HPDE6-E6E7 (cell line): ENCODE data around the gene ZCCHC2.

Experiments used
- DNase-seq: peaks from one replicate; pipeline ENCODE4 v3.0.0; 2011; ENCODE audit warnings: missing footprints; ENCODE audit errors: extremely low spot score

The ZCCHC2 gene

GRCh38 chr18:62578980-62579511, 56.2 kb downstream of the ZCCHC2 start:
- DNase-seq = no peak

GRCh38 chr18:62583376-62583775, 60.6 kb downstream of the ZCCHC2 start:
- no peak for DNase-seq

DNA sequence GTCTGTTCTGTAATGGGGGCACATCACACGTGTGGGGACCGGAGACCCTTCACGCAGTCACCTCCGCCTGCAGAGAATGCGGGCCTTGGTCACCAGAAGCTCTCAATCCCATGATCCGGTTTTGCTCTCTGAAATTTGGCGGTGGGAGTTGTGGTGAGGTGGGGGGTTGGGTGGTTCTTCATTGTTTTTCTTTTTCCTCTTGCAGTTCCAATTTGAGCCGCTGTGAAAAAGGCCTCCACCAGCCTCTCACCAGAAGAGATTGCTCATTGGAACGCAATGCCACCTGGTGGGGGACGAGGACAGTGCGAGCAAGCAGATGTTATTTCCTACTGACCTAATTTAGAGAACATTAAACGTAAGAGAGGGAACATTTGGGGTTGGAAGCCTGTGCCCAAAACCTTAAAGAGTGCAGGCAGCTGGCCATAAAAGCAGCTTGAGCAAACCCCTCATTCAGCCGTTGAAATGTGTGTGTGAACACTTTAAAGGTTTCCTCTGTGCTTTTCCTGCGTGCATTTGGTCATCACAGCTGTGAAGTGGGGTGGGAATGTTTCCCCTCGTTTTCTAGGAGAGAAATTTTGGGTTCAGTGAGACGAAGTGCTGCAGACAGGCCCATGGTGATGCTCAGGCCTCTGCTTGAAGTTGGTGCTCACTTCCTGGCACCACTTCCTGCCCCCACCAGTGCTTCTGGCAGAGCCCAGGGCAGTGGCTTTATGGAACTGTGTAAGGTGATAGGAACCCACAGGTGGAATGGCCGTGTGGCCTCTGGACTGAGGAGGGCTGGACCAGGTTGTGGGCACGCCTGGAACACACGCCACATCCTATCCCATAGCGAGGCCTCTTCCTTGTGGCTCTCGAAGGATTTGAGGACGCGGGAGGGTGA, 61.7 kb downstream of the ZCCHC2 start:
- peak; percentile 87 for DNase-seq

- DNase-seq = no peak
These were observed 62.7 kb downstream of the ZCCHC2 start for GRCh38 chr18:62585274-62586150.

GRCh38 chr18:62586151-62586774, 63.4 kb downstream of the ZCCHC2 start:
- peak; percentile 70 for DNase-seq

GRCh38 chr18:62586781-62587487, 64.1 kb downstream of the ZCCHC2 start:
- DNase-seq = no peak

DNA sequence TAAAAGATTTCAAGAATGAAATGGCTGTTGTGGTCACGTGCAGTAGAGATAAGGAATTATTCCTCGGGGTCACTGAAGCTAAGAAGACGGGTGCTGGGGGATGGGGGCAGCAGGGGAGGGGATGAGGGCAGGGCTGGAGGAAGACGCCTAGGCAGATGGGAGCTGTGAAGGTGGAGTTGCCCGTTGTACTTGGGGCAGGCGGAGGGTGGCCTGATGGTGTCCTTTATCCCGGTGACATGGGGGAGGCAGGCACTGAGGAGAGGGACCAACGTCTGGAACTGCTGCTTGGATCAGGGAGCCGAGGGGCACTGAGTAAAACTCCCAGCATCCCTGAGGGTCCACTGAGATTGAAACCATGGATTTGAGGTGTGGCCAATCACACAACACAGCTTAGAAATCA, 64.9 kb downstream of the ZCCHC2 start:
- no peak for DNase-seq

GRCh38 chr18:62588217-62588616, 65.4 kb downstream of the ZCCHC2 start:
- DNase-seq = no peak

- DNase-seq = no peak
These were observed 68.2 kb downstream of the ZCCHC2 start for GRCh38 chr18:62590799-62591590.

GRCh38 chr18:62596145-62597005, 73.5 kb downstream of the ZCCHC2 start:
- DNase-seq = no peak

GRCh38 chr18:62601871-62602270, 79.0 kb downstream of the ZCCHC2 start:
- DNase-seq = no peak

GRCh38 chr18:62602706-62603105, 79.9 kb downstream of the ZCCHC2 start:
- DNase-seq = no peak

- DNase-seq = no peak
These were observed 80.4 kb downstream of the ZCCHC2 start for GRCh38 chr18:62603211-62603610.

- DNase-seq = no peak
These were observed 81.2 kb downstream of the ZCCHC2 start for GRCh38 chr18:62603979-62604378.

GRCh38 chr18:62605685-62606084, 82.9 kb downstream of the ZCCHC2 start:
- no peak for DNase-seq

GRCh38 chr18:62606106-62606505, 83.3 kb downstream of the ZCCHC2 start:
- DNase-seq = no peak

- no peak for DNase-seq
These were observed 84.5 kb downstream of the ZCCHC2 start for GRCh38 chr18:62607302-62607701.

- DNase-seq = no peak
These were observed 85.0 kb downstream of the ZCCHC2 start for GRCh38 chr18:62607708-62608428.

DNA sequence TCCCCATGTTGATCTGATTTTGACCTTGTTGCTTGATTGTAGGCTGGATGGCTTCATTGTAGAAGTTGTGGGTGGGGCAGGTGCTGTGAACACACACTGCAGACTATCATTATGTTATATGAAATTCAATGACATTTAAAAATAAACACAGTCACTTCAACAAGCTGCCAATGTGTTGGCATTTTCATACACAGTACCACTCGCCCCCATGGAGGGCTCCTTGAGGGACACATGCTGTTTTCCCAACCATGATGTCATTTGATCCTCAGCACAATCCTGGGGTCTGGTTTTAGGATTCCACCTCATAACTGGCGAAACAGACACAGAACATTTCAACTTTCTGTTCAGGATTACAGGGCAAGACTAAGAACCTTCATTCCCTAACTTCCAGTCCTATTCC, 86.9 kb downstream of the ZCCHC2 start:
- DNase-seq = no peak
